HG02938 (cell line): ENCODE measurements around the gene BRD3OS.
"Not testable (repeated sequence)": the region's sequence is repeated elsewhere in the genome, so short reads cannot be mapped to it uniquely, and the experiment has no call there.

Source experiments
- ATAC-seq: cut with Tn5 transposase; IDR thresholded peaks from one replicate; pipeline ENCODE4 v1.9.1; 2021; ENCODE audit warnings: mild to moderate bottlenecking, moderate library complexity; ENCODE audit not compliant: unreplicated experiment

Gene BRD3OS

DNA sequence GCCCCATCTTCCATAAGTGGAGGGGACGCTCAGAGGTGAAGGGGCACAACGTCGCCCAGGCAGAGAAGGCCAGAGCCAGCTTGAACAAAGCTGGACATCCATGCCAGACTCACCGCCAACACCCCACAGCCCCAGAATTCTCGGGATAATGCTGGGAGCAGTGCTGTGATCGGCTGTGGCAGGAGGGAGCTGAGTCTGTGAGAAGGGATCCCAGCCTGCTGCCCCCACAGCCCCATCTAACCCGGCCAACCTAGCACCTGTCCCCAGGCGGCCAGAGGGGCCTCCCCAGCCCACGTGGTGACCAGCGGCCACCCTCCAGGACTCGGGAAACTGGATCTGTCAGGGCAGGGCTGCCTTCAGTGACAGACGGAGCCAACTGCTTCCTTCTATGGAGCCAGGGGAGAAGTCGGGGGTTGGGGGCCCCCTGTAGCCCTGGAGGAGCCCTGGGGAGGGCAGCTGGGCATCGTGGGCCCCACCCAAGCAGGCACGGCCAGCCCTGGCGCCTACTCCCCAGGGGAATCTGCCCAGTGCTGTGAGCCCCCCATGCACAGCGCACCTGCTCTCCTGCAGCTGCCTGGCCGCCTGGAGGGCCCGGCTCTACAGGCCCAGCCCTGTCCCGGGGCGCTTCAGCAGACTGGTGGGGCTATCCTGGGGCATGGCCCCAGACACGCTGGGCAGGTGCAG, 36.5 kb downstream of the BRD3OS start:
- no peak for ATAC-seq

DNA sequence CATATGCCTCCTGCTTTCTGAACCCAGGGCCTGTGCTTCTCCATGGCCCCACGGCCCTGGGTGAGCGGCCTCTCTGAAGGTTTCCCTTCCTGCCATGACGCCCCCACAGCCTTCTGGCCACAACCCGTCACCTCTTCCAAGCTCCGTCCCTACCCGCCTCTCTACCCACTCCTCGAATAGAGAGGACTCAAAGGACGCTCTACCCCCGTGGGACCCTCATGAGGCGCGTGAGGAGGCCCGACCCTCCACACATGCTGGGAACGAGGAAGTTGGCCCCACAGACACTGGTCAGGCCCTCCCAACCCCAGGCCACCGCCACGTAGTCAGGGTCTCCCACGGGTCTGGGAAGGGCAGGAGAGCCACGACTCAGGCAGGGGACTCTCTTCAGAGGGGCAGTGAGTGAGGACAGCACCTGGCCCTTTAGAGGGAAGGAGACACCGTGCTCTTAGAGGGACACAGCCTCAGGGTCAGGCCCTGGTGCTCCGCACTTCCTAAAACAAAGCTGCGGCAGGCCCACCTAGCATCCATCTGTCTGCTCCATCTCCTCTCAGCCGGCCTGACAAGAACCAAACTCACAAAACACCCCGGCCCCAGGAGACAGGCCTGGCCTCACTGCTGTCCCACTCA, 37.3 kb downstream of the BRD3OS start:
- ATAC-seq, result no peak

DNA sequence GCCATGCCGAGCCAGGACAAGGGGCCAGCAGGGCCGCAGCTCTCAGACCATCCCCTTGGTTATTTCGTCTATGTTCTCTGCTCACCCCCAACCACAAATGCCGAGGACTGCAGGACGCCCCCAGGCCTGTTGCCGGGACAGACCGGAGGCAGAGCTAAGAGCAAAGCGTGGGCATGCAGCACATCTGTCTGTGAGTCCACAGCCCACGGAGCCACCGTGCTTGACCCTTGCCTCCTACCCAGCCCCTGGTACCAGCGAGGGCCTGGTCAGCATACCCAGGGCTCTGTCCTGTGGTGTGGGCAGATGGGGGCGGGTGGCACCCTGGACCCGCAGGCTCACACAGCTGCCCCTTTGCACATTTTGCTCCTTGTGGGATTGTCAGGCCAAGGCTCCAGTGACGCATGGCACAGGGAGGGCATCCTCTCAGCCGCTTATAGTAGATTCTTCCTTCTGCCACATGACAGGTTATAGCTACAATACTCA, 37.8 kb downstream of the BRD3OS start:
- ATAC-seq, result no peak

DNA sequence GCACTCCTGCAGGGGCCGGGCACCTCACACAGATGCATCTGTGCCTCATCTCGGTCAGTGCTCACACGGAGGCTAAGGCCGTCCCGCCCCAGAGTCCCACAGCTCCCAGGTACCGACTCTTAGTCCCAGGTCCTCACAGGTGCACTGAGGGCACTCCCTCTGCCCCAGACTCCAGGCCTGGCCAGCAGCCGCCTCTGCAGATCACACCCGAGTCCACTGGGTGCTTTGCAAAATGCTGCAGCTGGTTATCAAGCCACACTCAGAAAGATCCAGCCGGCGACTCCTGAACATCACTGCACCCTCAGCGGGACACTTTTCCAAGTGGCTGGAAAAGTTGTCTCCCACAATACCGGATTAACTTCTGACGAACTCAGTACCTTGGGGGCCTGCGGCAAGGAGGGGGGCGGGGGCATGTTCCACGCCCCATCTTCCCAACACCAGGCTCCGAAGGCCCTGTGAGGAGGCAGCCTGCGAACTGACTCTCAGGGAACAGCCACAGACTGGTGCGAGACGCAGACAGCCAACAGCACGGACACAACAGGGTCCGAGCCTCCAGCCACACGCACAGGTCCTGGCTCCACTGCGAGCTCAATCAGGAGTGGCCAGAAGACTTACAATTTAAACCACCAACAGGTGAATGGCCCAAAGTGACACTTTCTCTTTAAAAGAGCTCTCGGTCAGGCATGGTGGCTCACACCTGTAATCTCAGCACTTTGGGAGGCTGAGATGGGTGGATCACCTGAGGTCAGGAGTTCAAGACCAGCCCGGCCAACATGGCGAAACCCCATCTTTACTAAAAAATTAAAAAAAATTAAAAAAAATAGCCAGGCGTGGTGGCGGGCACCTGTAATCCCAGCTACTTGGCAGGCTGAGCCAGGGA, 38.5 kb downstream of the BRD3OS start:
- ATAC-seq, result no peak

DNA sequence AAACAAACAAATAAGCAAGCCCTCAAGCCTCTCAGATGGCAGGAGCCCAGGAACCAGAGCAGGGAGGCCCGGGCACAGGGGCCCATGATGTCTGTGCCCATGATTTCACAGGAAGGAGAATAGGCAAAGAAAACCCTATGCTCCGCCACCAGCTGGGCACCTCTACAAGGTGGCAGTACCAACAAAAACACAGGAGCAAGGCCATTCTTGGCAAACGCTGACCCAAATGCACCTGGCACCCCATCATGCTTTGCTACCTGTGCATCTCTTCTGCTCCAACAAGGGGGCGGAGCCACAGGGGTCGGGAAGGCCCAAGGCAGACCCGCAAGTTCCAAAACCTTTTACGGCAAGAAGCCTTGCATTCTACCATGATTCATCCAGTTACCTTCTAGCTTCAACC, 39.4 kb downstream of the BRD3OS start:
- no peak for ATAC-seq

DNA sequence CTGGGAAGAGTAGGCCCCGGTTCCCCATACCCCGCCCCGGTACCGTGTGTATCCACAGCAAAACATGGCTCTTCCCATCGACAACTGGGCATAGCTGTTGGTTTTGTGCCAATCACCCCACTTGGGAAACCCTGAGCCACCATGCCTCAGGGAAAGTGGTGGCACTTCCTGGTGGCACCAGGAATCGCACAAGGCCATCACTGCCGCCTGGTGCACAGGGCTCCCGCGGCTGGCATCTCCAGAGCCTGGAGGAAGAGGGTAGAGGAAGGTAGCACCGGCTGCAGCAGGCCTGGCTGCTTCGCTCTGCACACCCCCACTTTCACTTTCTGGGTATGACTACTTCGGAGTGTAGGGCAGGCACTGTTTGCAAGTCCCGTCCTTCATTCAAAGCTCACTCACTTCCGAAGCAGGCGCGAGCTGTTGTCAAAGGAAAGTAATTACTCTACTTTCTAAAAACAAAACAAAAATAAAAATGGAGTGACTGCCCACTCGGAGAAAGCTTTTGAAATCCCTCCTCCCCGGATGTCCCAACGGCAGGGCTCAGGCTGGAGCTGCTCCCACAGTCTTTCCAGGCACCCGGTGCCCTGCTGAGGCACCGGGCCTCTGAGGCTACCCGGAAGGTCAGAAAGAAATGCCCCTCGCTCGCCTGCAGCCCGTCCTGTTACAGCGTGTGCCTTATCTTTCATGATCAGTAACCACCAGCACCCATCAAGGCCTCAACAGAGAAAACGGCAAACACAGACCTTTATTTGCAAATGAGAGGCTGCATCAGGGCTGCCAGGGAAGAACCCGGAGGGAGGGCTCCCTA, 40.5 kb downstream of the BRD3OS start:
- ATAC-seq, result peak; percentile 35

DNA sequence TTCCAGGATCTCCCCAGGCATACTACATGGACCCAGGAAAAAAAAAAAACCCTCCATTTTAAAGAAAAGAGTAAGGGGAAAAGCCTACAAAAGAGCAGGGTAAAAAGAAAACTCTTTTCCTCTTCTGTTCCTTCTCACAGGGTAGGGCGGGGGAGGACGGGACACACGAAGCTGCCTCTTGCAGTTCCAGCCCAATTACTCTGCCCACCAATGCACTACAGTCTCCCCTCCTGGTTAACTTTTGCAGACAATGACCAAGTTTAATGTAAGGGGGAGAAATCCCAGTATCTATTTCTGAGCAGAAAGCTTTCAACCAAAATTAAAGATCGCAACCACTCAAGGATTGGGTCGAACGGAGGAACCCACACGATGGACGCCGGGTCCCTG, 41.2 kb downstream of the BRD3OS start:
- no peak for ATAC-seq

DNA sequence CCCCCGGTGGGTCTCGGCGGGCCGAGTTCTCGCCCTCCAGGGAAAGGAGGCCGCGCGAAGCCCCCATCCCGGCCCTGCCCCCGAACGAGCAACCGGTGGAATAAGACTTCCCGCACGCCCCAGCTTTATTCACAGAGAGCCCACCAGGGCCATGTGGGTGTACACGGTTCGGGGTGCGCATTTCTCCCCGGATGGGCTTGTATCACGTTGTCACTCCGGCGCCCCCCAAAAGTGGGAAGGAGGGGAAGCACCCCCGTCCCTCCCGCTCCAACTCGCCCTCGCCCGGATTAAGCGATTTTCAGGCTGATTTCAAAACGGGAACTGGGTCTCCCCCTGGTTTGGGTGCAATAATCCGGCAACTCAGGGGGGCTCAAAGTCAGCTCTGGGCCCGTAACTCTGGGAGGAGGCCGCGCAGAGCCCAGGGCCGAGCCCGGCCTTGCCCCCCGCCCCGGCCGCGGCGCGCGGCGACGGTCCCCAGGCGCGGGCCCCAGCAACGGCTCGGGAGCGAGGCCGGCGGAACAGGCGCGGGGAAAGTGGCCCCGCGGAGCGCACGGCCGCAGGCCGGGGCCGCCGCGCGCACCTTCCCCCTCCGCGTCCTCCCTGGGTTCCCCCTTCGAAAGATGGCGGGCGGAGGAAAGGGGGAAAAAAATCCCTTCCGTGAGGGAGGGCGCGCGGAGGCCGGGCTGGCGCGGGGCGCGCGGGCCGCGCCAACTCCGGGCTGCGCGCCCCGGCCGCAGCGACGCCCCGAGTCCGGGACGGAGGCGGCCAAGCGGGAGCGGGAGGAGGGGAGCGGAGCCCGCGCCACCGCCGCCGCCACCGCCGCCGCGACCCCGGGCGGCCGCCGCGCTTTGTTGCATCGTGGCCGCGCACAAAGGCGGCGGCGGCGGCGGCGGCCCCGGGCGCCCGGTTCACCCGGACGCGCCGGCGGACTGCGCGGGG, 41.9 kb downstream of the BRD3OS start:
- ATAC-seq, result peak; percentile 8

DNA sequence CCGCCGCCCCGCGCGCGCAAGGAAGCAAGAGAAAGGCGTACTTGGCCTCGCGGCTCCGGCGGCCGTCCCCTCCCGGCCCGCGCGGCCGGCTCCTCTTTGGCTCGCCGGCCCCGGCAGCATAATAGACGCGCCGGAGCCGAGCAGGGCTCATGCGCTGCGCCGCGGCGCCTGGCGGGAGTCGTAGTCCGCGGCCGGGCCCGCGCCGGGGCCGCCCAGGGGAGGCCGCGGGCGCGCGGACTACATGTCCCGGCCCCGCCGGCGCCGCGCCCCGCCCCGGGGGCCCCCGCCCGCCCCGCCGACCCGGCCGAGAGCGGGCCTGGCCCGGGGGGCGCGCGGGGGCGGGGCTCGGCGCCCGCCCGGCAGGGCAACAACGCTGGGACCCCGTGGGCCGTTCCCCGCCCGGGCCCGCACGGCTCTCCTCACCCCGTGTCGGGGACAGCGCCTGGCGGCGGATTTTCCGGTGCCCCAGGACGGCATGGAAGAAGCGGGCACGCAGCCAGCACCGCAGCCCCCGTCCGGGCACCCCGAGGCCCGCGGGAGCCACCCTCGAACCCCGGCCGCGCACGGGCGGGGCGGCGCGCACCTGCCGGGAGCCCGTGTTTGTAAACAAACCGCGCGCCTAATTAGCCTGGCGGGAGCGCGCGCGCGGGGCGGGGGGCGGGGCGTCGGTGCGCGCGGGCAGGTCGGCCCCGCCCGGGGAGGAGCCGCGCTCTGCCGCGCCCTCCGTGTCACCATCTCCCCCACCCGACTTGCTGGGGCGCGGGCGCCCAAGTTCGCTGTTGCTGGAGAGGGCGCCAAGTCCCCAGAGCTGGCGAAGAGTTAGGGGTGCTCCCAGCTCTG, 42.8 kb downstream of the BRD3OS start, which contains the start of gene BRD3:
TSS of gene BRD3 (minus strand) at position 123 of the 840 bp plus-strand sequence. CDS start 14,549 bp downstream, outside the sequence.
- peak; percentile 50 for ATAC-seq

DNA sequence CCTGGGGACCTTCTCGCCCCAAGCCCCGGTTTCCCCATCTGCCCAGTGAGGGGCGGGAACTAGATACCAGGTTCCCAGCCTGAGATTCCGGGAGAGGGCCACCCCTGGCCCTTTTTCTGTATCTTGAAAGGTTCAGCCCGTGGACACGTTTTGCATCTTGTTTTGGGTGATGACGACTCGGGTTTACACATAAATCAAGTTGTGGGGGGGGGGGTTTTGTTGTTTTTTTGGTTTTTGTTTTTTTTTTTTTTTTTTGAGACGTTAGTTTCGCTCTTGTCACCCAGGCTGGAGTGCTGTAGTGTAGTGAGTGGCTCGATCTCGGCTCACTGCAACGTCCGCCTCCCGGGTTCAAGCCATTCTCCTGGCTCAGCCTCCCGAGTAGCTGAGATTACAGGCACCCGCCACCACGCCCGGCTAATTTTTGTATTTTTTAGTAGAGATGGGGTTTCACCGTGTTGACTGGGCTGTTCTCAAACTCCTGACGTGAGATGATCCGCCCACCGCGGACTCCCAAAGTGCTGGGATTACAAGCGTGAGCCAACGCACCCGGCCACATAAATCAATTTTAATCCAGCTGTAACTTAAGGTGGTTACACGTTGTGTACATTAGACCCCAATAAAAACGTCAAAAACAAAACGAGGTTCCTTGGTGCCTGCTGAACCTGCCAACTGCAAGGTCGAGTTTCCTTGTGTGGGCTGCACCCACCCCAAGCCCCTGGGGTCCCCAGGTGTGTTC, 43.6 kb downstream of the BRD3OS start:
- peak; percentile 12 for ATAC-seq

DNA sequence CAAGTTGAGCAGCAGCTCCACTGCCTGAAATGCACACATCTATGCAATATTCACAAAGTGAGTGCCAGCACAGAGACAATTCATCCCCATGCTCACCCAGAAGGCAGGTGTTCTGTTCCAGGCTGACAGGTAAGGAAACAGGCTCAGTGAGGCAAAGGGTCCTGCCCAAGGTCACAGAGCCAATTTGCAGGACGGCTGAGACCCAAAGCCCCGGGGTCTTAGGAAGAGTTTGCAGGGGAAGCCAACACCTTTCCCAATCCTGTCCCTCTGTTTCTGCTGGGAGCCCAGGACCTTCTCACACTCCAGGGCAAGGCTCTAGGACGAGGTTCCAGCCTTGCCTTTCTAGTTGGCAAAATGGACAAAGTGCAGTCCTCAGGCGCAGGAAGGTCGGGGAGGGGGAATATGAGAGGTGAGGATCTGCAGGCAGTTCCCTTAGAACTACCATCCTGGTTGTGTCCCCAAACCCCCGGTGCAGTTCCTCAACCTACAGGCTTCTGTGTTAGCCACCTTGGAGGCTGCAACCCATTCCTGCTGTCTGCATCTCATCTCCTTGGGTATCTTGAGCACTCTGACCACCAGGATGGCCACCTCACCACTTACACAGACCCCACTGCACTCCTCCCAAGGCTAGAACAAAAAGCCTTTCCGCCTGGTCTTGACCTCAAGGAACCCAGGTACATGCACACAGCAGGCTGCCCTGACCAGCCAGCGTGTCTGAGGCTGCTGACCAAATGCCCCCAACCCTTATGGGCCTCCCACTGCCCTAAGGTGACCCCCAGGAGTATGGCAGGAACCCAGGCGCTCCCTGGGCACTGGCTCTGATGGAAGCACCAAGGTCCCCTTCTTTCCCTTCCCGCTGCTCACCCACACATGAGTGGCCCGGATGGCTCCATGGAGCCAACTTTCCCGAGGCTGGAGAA, 44.5 kb downstream of the BRD3OS start:
- ATAC-seq, result no peak

DNA sequence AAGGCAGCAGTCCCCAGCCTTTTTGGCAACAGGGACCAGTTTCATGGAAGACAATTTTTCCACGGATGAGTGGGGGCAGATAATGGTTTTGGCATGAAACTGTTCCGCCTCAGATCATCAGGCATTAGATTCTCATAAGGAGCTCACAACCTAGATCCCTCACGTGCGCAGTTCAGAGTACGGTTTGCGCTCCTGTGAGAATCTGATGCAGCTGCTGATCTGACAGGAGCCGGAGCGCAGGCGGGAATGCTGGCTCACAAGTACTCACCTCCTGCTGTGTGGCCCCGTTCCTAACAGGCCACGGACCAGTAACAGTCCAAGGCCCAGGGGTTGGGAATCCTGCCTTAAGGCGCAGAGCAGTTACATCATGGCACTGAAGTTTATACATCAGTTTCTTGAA, 45.9 kb downstream of the BRD3OS start:
- ATAC-seq, result no peak

DNA sequence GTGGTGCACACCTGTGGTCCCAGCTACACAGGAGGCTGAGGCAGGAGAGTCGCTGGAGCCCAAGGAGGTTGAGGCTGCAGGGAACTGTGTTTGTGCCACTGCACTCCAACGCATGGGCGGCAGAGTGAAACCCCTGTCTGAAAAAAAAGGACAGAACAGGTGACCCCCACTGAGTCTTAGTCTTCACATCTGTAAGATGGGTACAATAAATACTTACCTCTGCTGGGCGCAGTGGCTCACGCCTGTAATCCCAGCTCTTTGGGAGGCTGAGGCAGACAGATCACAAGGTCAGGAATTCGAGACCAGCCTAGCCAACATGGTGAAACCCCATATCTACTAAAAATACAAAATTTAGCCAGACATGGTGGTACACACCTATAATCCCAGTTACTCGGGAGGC, 47.4 kb downstream of the BRD3OS start:
- ATAC-seq, result not testable (repeated sequence)

DNA sequence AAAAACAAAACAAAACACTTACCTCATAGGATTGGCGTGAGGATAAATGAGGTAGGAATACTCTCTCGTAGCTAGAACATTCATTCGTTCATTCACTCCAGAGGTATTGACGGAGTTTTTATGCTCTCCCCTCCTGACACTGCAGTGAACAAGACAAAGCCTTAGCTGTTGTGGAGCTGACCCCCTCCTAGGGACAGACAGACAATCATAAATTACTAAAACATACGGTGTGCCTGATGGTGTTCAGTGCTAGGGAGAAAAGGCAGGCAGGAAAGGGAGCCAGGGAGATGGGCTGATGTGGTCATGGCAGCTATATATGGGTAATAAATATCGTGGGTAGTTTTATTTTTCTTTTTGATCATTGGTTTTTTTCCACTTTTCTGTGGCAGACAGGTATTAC, 48.2 kb downstream of the BRD3OS start:
- no peak for ATAC-seq

DNA sequence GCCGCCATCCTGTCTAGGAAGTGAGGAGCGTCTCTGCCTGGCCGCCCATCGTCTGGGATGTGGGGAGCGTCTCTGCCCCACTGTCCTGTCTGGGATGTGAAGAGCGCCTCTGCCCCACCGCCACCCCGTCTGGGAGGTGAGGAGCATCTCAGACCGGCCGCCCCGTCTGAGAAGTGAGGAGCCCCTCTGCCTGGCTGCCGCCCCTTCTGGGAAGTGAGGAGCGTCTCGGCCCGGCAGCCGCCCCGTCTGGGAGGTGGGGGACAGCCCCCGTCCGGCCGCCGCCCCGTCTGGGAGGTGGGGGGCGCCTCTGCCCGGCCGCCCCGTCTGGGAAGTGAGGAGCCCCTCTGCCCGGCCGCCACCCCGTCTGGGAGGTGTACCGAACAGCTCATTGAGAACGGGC, 50.4 kb downstream of the BRD3OS start:
- ATAC-seq, result not testable (repeated sequence)

DNA sequence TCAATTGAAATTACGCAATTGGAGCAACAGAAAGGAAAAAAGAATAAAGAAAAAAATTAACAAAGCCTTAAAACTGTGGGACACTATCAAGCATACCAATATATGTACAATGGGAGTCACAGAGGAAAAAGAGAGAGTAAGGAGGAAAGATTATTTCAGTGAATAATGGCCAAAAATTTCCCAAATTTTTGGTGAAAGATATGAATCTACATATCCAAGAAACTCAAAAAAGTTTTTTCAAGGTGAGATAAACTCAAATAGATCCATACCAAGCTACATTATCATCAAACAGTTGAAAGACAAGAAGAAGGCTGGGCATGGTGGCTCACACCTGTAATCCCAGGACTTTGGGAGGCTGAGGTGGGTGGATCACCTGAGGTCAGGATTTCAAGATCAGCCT, 51.4 kb downstream of the BRD3OS start:
- ATAC-seq, result no peak
